Measurements from ENCODE around the gene HOXB8.
A peak's percentile ranks its signal among the peaks of the same experiment; 100 is the strongest.

HOXB8 gene

GRCh38 chr17:48615047-48615962 is at the start of gene HOXB8:
Gene HOXB8 (minus strand): TSS chr17:48615292. CDS start chr17:48614704, 588 bp downstream.
- peak; percentile 57 for DNase-seq

DNA sequence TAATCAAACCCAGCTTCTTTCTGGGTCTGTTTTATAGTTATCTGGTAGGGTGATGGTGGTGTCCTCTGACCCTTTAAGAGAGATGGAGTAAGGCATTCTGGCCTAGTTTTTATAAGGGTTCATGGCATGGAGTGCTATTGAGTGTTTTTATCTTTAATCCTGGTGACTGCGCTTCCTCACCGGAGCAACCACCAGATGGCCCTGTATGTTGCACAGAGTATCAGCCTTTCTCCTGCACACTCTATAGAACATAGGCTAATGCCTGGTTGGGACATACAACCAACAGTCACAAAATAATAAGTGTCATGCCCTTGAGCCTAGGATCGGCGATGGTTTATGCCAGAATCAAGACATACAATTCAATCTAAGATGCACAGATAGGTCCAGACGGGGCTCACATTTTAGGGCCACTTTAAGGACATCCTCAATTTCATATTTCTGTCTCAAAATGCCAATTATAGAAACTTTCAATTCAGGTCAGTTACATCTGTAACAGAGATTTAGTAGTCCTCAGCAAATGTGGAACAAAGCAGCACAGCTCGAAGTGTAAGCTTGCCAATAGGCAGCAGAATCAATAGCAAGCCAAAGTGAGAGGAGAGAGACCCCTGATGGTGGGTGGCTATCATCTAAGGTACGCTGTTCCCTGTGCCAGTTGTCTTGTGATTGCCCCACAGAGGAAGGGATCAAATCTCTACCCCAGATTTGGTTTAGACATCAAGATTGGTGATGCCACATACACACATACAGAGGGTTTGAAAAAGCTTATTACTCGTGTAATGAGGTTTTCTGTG is 48.2 kb upstream of the HOXB8 start:
- no peak for DNase-seq

GRCh38 chr17:48655913-48656312 is 40.8 kb upstream of the HOXB8 start:
- no peak for DNase-seq

- no peak for DNase-seq
Measured at GRCh38 chr17:48649741-48650140, 34.6 kb upstream of the HOXB8 start.

DNA sequence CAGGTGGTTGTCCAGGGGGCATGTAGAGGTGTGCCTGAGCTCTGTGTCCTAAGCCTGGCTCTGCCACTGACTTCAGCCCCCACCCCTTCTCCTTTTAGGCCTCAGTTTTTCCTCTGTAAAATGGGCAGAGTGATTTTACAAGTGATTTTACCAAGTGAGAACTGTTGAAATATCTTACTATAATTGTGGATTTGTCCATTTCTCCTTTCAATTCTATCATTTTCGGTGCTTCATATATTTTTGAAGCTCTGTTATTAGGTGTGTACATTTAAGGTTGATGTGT is 32.8 kb upstream of the HOXB8 start:
- no peak for DNase-seq

DNA sequence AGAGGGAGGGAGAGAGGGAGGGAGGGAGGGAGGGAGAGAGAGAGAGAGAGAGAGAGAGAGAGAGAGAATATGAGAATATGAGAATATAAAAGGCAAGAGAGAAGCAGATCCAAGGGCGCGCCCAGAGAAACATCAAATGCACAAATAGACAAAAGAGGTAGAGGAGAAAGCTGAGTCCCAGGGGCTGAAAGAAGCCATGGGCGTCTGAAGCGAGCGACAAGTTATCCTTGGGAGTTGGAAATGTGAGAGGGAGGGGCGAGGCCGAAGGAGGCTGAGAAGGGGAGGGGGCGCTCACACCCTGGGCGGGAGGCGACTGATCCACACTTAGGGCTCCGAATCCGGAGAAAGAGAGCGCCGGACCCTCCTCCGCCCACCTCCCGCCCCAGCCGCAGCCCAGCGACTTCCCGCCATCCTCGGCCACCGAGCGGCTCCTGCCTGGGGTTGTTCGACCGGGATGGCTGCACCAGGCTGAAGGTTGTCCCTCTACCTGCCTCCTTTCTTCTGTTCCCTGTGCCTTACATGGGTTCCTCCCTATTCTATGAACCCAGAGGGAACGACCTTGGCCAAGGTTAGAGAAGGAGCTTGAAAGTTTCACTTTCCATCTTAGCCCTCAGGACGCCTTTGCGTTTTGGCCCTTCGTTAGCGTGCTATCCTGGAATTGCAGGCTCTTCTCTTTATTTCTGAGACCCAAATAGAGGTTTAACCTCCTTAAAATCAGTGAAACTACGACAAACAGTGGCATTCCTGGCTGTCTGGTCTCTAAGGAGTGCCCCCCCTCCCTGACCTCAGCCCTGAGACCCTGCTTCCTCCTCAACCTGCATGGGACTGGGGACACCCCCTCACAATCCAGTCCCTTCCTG is 32.2 kb upstream of the HOXB8 start:
- peak; percentile 24 for DNase-seq

GRCh38 chr17:48646183-48647102 is 31.4 kb upstream of the HOXB8 start:
- DNase-seq: no peak

DNA sequence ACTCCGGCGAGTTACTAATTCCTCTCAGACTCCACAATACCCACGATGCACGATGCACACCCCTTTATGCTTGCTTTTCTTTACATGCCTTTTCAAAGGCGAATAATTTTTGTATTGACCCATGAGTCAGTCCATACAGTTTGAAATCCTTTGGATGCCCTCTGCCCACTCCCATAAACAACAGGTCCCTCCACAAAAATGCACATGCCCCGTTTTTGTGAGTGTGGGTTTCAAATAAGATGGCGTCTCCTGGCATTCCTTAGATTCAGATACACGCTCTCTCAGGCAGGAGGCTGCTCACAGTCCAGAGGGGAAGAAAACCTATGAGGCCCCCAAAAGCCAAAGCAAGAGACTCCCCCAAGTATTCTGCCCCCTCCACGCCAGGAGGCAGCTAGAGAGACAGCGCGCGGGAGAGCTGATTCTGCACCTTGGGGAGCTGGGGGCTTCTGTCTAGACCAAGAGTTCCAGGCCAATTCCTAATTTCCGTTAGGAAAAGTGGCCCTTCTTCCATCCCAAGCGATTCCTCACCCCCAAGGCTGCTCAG is 30.6 kb upstream of the HOXB8 start:
- peak; percentile 2 for DNase-seq

GRCh38 chr17:48644910-48645557 is 29.9 kb upstream of the HOXB8 start:
- DNase-seq: peak; percentile 1

DNA sequence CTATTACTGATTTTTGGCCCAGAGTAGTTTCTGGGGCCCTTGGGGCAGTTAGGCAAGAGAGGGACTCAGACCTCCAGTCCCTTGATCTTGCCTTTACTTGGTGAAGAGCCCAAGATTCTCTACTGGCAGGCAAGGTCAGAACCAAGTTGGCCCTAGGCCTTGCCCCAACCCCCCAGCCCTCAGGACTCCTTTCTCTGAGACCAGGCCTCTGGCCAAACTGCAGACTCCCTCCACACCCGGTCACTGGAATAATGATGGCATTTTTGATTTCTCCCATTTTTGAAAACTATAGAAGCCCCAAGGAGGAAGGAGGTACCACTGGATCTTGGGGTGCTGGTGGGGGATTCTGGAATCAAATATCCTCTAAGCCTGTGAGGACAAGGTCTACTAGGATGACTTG is 29.1 kb upstream of the HOXB8 start:
- DNase-seq: no peak

GRCh38 chr17:48643697-48644012 is 28.6 kb upstream of the HOXB8 start:
- DNase-seq: no peak

- no peak for DNase-seq
Measured at GRCh38 chr17:48642843-48643696, 28.0 kb upstream of the HOXB8 start.

GRCh38 chr17:48642059-48642842 is 27.2 kb upstream of the HOXB8 start:
- peak; percentile 3 for DNase-seq

GRCh38 chr17:48641541-48642058 is 26.5 kb upstream of the HOXB8 start:
- DNase-seq: peak; percentile 4

DNA sequence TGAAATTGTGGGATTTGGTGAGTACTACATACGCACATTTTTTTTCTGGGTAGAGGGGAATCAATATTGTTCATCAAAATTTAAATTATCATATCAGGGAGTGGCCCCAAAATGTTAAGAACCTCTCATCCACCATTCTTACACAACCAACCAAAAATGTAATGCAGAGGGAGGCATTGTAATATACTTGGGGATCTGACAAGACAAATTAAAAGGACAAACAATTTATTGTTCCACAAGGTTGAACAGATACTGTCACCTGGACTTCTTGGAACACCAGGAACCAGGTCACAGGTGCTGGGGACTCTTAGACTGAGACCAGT is 25.7 kb upstream of the HOXB8 start:
- no peak for DNase-seq

DNA sequence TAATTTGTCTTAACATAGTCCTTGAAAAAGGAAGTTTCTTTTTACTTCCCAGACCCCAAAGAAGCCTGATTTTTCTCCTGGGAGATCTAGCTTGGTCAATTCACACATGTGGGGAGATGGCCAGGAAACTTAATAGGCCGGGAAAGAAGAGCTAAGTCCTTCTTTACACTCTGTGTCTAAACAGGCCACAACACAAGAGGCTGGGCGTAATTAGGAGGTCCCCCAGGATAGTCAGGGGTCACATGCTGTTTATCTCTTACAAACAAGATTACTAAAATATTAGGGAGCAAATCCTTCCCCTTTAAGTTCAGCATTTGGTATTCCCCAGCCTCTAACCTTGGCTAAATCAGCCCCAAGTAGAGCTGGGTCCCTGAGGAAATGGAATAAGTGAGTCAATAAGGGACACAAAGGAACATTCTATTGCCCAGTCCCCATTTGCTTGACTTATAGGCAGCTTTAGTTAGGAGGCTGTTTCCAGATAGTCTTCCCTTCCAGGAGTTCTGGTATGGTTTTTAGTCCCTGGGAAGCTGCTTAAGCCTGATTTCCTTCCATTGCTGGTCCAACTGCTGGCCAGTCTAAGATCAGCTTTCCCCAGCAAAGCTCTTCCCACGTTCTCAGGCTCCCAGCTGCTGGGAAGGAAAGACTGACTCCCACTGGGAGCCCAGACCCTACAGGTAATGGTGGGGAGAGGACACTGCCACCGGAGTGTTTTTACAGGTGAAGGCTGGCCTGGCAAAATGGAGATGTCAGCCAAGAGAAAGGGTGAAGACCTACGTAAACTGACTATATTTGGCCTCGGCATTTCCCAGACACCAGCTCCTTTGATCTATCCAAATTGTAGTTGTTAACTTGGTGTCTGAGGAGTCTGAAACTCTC is 25.1 kb upstream of the HOXB8 start:
- DNase-seq: no peak

- no peak for DNase-seq
Measured at GRCh38 chr17:48639136-48639535, 24.0 kb upstream of the HOXB8 start.
